Type B pancreatic cell (in vitro differentiated cells): ENCODE data around the gene DAB2. TPM values are rescaled to one million over a fixed set of nuclear protein-coding genes. Genes with fewer than 3 reads are reported as not detected.

Source experiments
- DNase-seq: peaks from one replicate; pipeline ENCODE4 v3.0.0; 2021; ENCODE audit warnings: mixed read lengths; ENCODE audit not compliant: unreplicated experiment; ENCODE audit errors: extremely low spot score
- H3K27ac Mint-ChIP-seq: 2 replicates; pipeline ENCODE4 v1.8.0; 2021; ENCODE audit warnings: mild to moderate bottlenecking, mixed read lengths
- H3K27me3 Mint-ChIP-seq: 2 replicates; pipeline ENCODE4 v1.8.0; 2021; ENCODE audit warnings: mixed read lengths
- H3K36me3 Mint-ChIP-seq: 2 replicates; pipeline ENCODE4 v1.8.0; 2021; ENCODE audit warnings: mixed read lengths
- H3K4me1 Mint-ChIP-seq: one replicate; pipeline ENCODE4 v1.8.0; 2021; ENCODE audit warnings: mixed read lengths; ENCODE audit not compliant: unreplicated experiment
- H3K4me3 Mint-ChIP-seq: 2 replicates; pipeline ENCODE4 v1.8.0; 2021; ENCODE audit warnings: mild to moderate bottlenecking, mixed read lengths
- H3K9me3 Mint-ChIP-seq: 2 replicates; pipeline ENCODE4 v1.8.0; 2021; ENCODE audit warnings: mixed read lengths
- total RNA-seq: library from RNA; stranded (reverse); gene quantifications from 2 replicates; pipeline ENCODE4 v1.2.1, GENCODE V29; 2021; ENCODE audit warnings: low replicate concordance
- TF ChIP-seq, protein P1 (sequence below): fragments of 200-600 bp; sonication (generic); conservative IDR thresholded peaks from 2 replicates; pipeline ENCODE4 v1.5.0; 2021; ENCODE audit warnings: antibody characterized with exemption, mild to moderate bottlenecking

DAB2 gene
- total RNA-seq, 1 donor from 2014 or later: 91.6 TPM

DNA sequence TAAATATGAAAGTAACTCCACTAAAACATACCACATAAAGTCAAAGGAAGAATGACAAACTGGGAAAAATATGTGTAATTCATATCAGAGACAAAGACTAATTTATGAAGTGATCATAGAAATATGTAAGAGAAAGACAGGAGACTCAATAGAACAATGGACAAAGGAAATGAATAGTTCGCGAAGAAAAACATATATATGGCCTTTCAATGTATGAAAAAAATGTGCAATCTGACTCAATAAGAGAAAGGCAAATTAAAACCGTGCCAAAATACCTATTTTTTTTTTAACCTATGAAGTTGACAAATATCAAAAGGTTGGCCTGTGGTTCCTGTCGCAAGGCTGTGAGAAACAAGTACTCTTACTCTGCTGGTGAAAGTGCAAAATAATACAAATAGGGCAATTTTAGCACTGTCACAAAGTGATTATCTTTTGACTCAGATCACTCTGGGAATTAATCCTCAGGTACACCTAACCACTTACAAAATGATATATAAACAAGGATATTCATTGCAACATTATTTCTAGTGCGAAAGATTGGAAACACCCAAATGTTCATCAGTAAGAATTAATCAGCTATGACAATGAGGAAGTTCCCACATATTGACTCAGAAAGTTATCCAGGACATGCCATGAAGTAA lies 64.2 kb downstream of the DAB2 start:
- no peaks in the 10 kb centered on the region for H3K36me3 Mint-ChIP-seq
- DNase-seq: no peak
- H3K9me3 Mint-ChIP-seq: no peaks in the 10 kb centered on the region
- TF ChIP-seq, protein P1, sequence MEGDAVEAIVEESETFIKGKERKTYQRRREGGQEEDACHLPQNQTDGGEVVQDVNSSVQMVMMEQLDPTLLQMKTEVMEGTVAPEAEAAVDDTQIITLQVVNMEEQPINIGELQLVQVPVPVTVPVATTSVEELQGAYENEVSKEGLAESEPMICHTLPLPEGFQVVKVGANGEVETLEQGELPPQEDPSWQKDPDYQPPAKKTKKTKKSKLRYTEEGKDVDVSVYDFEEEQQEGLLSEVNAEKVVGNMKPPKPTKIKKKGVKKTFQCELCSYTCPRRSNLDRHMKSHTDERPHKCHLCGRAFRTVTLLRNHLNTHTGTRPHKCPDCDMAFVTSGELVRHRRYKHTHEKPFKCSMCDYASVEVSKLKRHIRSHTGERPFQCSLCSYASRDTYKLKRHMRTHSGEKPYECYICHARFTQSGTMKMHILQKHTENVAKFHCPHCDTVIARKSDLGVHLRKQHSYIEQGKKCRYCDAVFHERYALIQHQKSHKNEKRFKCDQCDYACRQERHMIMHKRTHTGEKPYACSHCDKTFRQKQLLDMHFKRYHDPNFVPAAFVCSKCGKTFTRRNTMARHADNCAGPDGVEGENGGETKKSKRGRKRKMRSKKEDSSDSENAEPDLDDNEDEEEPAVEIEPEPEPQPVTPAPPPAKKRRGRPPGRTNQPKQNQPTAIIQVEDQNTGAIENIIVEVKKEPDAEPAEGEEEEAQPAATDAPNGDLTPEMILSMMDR: no peak
- H3K4me3 Mint-ChIP-seq: no peak overlapping the region
- no peaks in the 10 kb centered on the region for H3K27me3 Mint-ChIP-seq
- no peaks in the 10 kb centered on the region for H3K4me1 Mint-ChIP-seq
- no peak overlapping the region for H3K27ac Mint-ChIP-seq

DNA sequence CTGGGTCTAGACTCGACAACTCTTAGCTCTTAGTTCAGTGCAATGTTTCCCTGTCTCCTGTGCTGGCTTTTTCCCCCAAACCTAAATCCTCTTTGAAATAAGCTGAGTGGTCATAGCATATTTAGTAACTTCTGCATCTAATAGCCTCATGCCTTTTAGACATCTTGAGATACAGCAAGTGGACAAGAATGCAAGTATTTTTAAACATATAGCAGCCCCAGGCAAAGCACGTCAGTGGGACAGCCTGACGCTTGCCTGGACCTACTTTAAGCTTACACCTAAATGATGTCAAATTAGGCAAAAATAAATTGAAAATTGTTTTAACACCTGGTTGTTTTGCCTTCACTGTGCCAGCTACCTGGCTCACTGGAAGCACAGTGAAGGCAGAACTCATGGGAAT lies 68.5 kb downstream of the DAB2 start:
- H3K9me3 Mint-ChIP-seq: peaks cover 6% of the 10 kb centered on the region
- no peaks in the 10 kb centered on the region for H3K36me3 Mint-ChIP-seq
- DNase-seq: no peak
- H3K27ac Mint-ChIP-seq: no peak overlapping the region
- H3K4me1 Mint-ChIP-seq: no peaks in the 10 kb centered on the region
- TF ChIP-seq, protein P1: no peak
- H3K4me3 Mint-ChIP-seq: no peak overlapping the region
- no peaks in the 10 kb centered on the region for H3K27me3 Mint-ChIP-seq

DNA sequence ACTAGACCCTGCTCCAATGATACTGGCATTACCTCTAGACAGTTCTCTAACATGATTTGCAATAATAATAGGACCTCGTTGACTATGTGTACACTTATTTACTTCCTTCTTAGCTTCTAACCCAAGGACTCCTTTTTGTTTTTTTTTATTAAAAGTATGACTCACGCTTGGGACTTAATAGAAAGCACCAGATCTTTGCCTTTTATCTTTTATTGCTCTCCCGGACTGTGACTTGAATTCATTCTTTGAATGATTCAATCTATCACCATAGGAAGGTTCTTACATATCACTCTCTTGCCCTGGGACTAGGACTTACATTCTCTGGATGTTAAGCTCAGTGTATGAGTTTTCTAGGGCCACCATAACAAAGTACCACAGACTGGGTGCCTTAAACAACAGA lies 69.5 kb downstream of the DAB2 start:
- H3K4me1 Mint-ChIP-seq: no peaks in the 10 kb centered on the region
- H3K9me3 Mint-ChIP-seq: peaks cover 6% of the 10 kb centered on the region

DNA sequence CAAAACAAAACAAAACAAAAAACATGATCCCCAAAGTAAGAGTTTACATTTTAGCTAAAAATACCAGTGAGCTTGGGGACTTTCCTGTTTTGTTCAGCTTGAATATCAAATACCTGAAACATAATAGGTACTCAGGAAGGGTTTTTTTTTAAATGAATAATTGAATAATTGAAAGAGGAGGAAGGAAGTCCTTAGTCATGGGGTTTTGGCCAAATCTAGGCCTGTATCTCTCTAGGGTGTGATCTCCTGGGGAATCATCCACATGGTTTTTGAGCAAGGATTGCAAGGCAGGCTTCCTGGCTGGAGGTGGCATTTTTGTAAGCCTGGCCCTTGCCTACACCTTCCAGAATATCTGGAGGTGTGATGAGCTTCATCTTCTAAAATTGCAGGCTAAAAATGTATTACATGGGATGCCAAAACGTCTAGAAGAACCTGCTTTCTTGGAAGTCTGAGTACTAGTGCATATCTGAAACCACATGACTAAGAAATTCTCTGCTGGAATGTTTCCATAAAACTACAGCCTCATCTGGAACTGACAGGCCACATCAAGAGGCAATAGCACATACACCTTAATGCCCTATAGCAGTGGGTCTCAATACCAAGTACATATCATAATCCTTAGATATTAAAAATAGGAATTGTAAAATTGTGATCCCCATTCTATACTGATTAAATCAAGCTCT lies 70.9 kb downstream of the DAB2 start:
- Mint-ChIP-seq H3K27me3 (no peaks in the 10 kb centered on the region), H3K27ac (no peak overlapping the region), H3K9me3 (peaks cover 14% of the 10 kb centered on the region), H3K4me1 (no peaks in the 10 kb centered on the region), H3K36me3 (no peaks in the 10 kb centered on the region), H3K4me3 (no peak overlapping the region)
- no peak for DNase-seq
- TF ChIP-seq, protein P1: no peak

More for the DNA sequence above, 69.5 kb downstream of the DAB2 start:
- no peaks in the 10 kb centered on the region for H3K27me3 Mint-ChIP-seq
- H3K4me3 Mint-ChIP-seq: no peak overlapping the region
- no peaks in the 10 kb centered on the region for H3K36me3 Mint-ChIP-seq
- H3K27ac Mint-ChIP-seq: no peak overlapping the region
- DNase-seq: no peak
- TF ChIP-seq, protein P1: no peak

DNA sequence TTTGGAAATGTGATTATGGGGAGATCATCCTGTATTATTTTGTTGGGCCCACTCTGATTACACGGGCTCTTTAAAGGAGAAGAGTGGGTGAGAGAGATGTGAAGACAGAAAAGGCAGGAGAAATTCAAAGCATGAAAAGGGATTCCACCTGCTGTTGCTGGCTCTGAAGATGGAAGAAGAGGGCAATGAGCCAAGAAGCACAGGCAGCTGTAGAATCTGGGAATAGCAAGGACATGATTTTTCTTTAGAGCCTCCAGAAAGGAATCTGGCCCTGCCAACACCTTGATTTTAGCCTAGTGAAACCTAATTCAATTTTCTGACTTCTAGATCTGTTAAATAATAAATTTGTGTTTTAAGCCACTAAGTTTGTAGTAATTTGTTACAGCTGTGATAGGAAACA lies 71.8 kb downstream of the DAB2 start:
- TF ChIP-seq, protein P1: no peak
- no peaks in the 10 kb centered on the region for H3K36me3 Mint-ChIP-seq
- DNase-seq: no peak
- H3K9me3 Mint-ChIP-seq: peaks cover 14% of the 10 kb centered on the region
- no peak overlapping the region for H3K27ac Mint-ChIP-seq
- no peaks in the 10 kb centered on the region for H3K4me1 Mint-ChIP-seq
- H3K4me3 Mint-ChIP-seq: no peak overlapping the region
- no peaks in the 10 kb centered on the region for H3K27me3 Mint-ChIP-seq
